ENCODE data around the gene PKNOX2. TPM values are rescaled to one million over a fixed set of nuclear protein-coding genes. Genes with fewer than 3 reads are reported as not detected.

Gene PKNOX2
- total RNA-seq, 2 experiments from 2014 or later = not detected

GRCh38 chr11:125479137-125479536, 314.6 kb downstream of the PKNOX2 start:
- H3K27ac Mint-ChIP-seq = no peak overlapping the region
- POLR2A ChIA-PET = no interaction called here
- H3K4me3 Mint-ChIP-seq = no peak overlapping the region
- peaks cover 10% of the 10 kb centered on the region for H3K27me3 Mint-ChIP-seq
- H3K9me3 Mint-ChIP-seq = no peaks in the 10 kb centered on the region
- no peaks in the 10 kb centered on the region for H3K4me1 Mint-ChIP-seq
- H3K36me3 Mint-ChIP-seq (ENCODE audit: low read depth) = no peaks in the 10 kb centered on the region
- CTCF ChIA-PET = no interaction called here
- no peak for DNase-seq

GRCh38 chr11:125481531-125481930, 317.0 kb downstream of the PKNOX2 start:
- no peaks in the 10 kb centered on the region for H3K4me1 Mint-ChIP-seq
- H3K27me3 Mint-ChIP-seq = peaks cover 7% of the 10 kb centered on the region
- no peaks in the 10 kb centered on the region for H3K36me3 Mint-ChIP-seq (ENCODE audit: low read depth)
- H3K9me3 Mint-ChIP-seq = no peaks in the 10 kb centered on the region
- ChIA-PET CTCF (no interaction called here), POLR2A (no interaction called here)
- no peak for DNase-seq
- H3K4me3 Mint-ChIP-seq = no peak overlapping the region
- H3K27ac Mint-ChIP-seq = no peak overlapping the region

Other genes with a start within 250 kb of the PKNOX2 start
- not detected for gene HEPN1, start 245.5 kb upstream of the PKNOX2 start, total RNA-seq
- gene HEPACAM, start 228.7 kb upstream of the PKNOX2 start, total RNA-seq = not detected
- gene CCDC15, start 210.5 kb upstream of the PKNOX2 start, total RNA-seq = 1 to 10 TPM; 9.2 to 9.7 TPM
- 1 to 10 TPM; 2.2 to 2.6 TPM for gene SLC37A2, start 101.4 kb upstream of the PKNOX2 start, total RNA-seq
- gene TMEM218, start 53.1 kb upstream of the PKNOX2 start, total RNA-seq = 10 to 100 TPM; 13.7 to 15.6 TPM